SK-N-SH (cell line): ENCODE results near the gene LPP.

Experiments
- JUND ChIP-seq: IDR thresholded peaks from 2 replicates; pipeline ENCODE4 v1.4.0; 2012
- POLR2AphosphoS5 ChIP-seq: IDR thresholded peaks from 2 replicates; pipeline ENCODE4 v1.6.1; 2012; ENCODE audit warnings: low read depth, low read length
- SIN3A ChIP-seq: IDR thresholded peaks from 2 replicates; pipeline ENCODE4 v1.6.1; 2012; ENCODE audit warnings: low read depth, mild to moderate bottlenecking, low read length, moderate library complexity, borderline replicate concordance
- TAF1 ChIP-seq: IDR thresholded peaks from 2 replicates; pipeline ENCODE4 v1.6.1; 2012; ENCODE audit warnings: low read depth, mild to moderate bottlenecking, low read length, moderate library complexity, borderline replicate concordance
- TF ChIP-seq, protein P1 (sequence below): fragments of 200-600 bp; sonication (generic); IDR thresholded peaks from 2 replicates; pipeline ENCODE4 v1.6.1; 2017; ENCODE audit warnings: antibody characterized with exemption, mild to moderate bottlenecking, moderate library complexity
- TF ChIP-seq, protein P2 (sequence below): IDR thresholded peaks from 2 replicates; pipeline ENCODE4 v1.4.0; 2012; ENCODE audit warnings: low read depth

GRCh38 chr3:188734395-188734794 is 580.4 kb downstream of the LPP start:
- no peak for TF ChIP-seq SIN3A
- TF ChIP-seq, protein P1, sequence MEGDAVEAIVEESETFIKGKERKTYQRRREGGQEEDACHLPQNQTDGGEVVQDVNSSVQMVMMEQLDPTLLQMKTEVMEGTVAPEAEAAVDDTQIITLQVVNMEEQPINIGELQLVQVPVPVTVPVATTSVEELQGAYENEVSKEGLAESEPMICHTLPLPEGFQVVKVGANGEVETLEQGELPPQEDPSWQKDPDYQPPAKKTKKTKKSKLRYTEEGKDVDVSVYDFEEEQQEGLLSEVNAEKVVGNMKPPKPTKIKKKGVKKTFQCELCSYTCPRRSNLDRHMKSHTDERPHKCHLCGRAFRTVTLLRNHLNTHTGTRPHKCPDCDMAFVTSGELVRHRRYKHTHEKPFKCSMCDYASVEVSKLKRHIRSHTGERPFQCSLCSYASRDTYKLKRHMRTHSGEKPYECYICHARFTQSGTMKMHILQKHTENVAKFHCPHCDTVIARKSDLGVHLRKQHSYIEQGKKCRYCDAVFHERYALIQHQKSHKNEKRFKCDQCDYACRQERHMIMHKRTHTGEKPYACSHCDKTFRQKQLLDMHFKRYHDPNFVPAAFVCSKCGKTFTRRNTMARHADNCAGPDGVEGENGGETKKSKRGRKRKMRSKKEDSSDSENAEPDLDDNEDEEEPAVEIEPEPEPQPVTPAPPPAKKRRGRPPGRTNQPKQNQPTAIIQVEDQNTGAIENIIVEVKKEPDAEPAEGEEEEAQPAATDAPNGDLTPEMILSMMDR, result no peak
- TF ChIP-seq TAF1, result no peak
- no peak for TF ChIP-seq JUND
- TF ChIP-seq, protein P2, sequence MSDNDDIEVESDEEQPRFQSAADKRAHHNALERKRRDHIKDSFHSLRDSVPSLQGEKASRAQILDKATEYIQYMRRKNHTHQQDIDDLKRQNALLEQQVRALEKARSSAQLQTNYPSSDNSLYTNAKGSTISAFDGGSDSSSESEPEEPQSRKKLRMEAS, result no peak
- TF ChIP-seq POLR2AphosphoS5, result no peak
